ENCODE results near the gene CNOT11. TPM values are rescaled to one million over a fixed set of nuclear protein-coding genes. Genes with fewer than 3 reads are reported as not detected.
A peak's percentile ranks its signal among the peaks of the same experiment; 100 is the strongest.

CNOT11 gene
- total RNA-seq, 6 experiments from 2014 or later = 17.0 to 28.5 (median 21.5) TPM

GRCh38 chr2:101253703-101254450, 1.2 kb downstream of the CNOT11 start:
- Histone ChIP-seq H3K27me3 (no peaks in the 10 kb centered on the region), H3K9me3 (no peaks in the 10 kb centered on the region), H3K36me3 (peaks cover 0 to under 1% (median 0%) of the 10 kb centered on the region in 4 donors), H3K4me1 (peaks cover 0 to 21% (median 4%) of the 10 kb centered on the region in 4 donors), H3K27ac (peak overlapping the region in 2 of 3 donors; percentile 93 to 94), H3K4me3 (peak overlapping the region; percentile 95 to 100 (median 100))
- no peak for DNase-seq
- 6% methylated on average over 15 of the region's 17 CpGs for WGBS (ENCODE audit: insufficient coverage, low coverage, low lambda C conversion rate, missing lambda C conversion rate)
- no peak for ATAC-seq
- TF ChIP-seq POLR2A (IDR thresholded peaks at IDR 0.05) (no peak), CTCF (IDR thresholded peaks at IDR 0.05) (no peak)
- intact Hi-C loops (cut with DNase I) = no loop called here

DNA sequence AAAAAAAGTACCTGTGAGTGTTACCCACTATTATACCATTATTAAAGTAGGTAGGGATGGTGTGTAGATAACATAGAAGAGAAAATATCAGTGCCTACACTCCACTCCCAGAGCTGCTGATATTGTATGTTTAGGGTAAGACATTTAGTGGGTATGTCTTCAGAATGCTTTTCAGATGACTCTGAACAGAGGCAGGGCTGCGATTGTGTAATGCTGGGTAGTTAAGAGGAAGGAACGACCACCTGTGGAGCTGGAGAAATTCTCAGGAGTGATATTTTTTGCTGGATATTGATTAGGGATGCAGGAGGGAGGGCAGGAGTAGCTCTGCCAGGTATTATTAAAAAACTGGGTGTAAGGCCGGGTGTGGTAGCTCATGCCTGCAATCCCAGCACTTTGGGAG, 2.8 kb downstream of the CNOT11 start:
- no peak for ATAC-seq
- no peaks in the 10 kb centered on the region for H3K9me3 ChIP-seq
- no peaks in the 10 kb centered on the region for H3K27me3 ChIP-seq
- H3K36me3 ChIP-seq = peaks cover 0 to 9% (median 0%) of the 10 kb centered on the region in 4 donors
- intact Hi-C loops (cut with DNase I) = no loop called here
- H3K4me3 ChIP-seq = no peak overlapping the region
- whole genome bisulfite sequencing (ENCODE audit: insufficient coverage, low coverage, low lambda C conversion rate, missing lambda C conversion rate) = 83% methylated on average over 3 of the region's 3 CpGs
- DNase-seq = no peak
- no peak overlapping the region for H3K27ac ChIP-seq
- no peak for TF ChIP-seq CTCF (IDR thresholded peaks at IDR 0.05)
- no peak for TF ChIP-seq POLR2A (IDR thresholded peaks at IDR 0.05)
- H3K4me1 ChIP-seq = peaks cover 0 to 21% (median 4%) of the 10 kb centered on the region in 4 donors

DNA sequence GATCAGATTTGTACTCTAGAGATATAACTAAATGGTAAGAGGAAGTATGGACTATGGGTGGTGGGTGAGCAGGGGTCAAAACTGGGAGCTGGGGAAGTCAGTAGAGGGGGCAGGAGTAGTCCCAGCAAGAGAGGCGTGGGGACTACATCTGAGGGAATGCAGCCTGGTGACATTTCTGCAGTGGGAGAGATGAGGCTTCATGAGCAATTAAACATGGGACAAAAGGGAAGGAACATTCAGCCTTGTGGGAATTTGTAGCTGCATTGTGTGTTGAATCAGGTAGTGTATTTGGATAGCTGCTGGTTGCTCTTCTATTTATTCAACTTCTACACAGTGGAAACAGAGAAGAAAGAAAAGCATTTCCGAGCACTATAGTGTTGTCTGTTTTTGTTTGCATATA, 3.6 kb downstream of the CNOT11 start:
- ATAC-seq (no peak), DNase-seq (no peak)
- WGBS (ENCODE audit: insufficient coverage, low coverage, low lambda C conversion rate, missing lambda C conversion rate) = 87% methylated on average over 2 of the region's 2 CpGs
- no peak overlapping the region for H3K27ac ChIP-seq
- TF ChIP-seq POLR2A (IDR thresholded peaks at IDR 0.05) (no peak), CTCF (IDR thresholded peaks at IDR 0.05) (no peak)
- no peaks in the 10 kb centered on the region for H3K9me3 ChIP-seq
- H3K27me3 ChIP-seq = no peaks in the 10 kb centered on the region
- no peak overlapping the region for H3K4me3 ChIP-seq
- H3K4me1 ChIP-seq = peaks cover 0 to 21% (median 4%) of the 10 kb centered on the region in 4 donors
- peaks cover 0 to 9% (median 0%) of the 10 kb centered on the region in 4 donors for H3K36me3 ChIP-seq
- intact Hi-C loops (cut with DNase I) = no loop called here

DNA sequence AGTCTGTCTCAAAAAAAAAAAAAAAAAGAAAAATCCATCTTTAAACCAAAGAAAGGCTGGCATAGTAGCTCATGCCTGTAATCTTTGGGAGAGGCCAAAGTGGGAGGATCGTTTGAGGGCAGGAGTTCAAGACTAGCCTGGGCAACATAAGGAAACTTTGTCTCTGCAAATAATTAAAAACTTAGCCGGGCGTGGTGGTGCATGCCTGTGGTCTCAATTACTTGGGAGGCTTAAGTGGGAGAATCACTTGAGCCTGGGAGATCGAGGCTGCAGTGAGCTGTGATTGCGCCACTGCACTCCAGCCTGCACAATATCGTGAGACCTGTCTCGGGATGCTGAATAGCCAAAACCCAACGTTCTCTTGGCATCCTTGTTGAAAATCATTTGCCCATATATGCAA, 6.1 kb downstream of the CNOT11 start:
- no peaks in the 10 kb centered on the region for H3K27me3 ChIP-seq
- 100% methylated on average over 4 of the region's 8 CpGs for WGBS (ENCODE audit: insufficient coverage, low coverage, low lambda C conversion rate, missing lambda C conversion rate)
- H3K4me3 ChIP-seq = no peak overlapping the region
- no peaks in the 10 kb centered on the region for H3K9me3 ChIP-seq
- no peak for TF ChIP-seq POLR2A (IDR thresholded peaks at IDR 0.05)
- TF ChIP-seq CTCF (IDR thresholded peaks at IDR 0.05) = no peak
- ATAC-seq (no peak), DNase-seq (no peak)
- H3K4me1 ChIP-seq = peaks cover 0 to 14% (median 4%) of the 10 kb centered on the region in 4 donors
- peaks cover 0 to 23% (median 7%) of the 10 kb centered on the region in 4 donors for H3K36me3 ChIP-seq
- H3K27ac ChIP-seq = no peak overlapping the region
- intact Hi-C loops (cut with DNase I) = no loop called here

Measured in right lobe of liver (tissue), 6 donors.